Measurements from ENCODE around the gene PEX14. TPM values are rescaled to one million over a fixed set of nuclear protein-coding genes. Genes with fewer than 3 reads are reported as not detected.

The PEX14 gene
- total RNA-seq, 1 experiment from 2014 or later = 29.3 TPM

GRCh38 chr1:10456048-10456447 lies 18.7 kb upstream of the PEX14 start:
- no peak overlapping the region for H3K27ac ChIP-seq (ENCODE audit: low read depth, low read length)
- no peaks in the 10 kb centered on the region for H3K27me3 ChIP-seq (ENCODE audit: insufficient read depth, low read length)
- H3K79me2 ChIP-seq (ENCODE audit: insufficient read depth, low read length) = no peaks in the 10 kb centered on the region
- no peak overlapping the region for H2AFZ ChIP-seq (ENCODE audit: low read depth, low read length, poor library complexity, severe bottlenecking)
- peaks cover 4 to 16% of the 10 kb centered on the region in 2 experiments; a peak in 3 of 4 replicates for H3K36me3 ChIP-seq (ENCODE audit: control insufficient read depth in 1 of 2, insufficient read depth in 2 of 2, low read length in 2 of 2)
- DNase-seq (ENCODE audit: low read depth, low spot score) = no peak
- no peaks in the 10 kb centered on the region for H3K9me2 ChIP-seq (ENCODE audit: insufficient read depth)
- POLR2A ChIA-PET = interaction anchor here (1.2 kb wide), 1 partner anchor 26 kb away, joined by 7 read pairs; the partner anchor contains the start of gene CENPS
- no peak overlapping the region for H3K4me3 ChIP-seq (replicated peaks in 1 of 2; ENCODE audit: low read depth in 1 of 2, low read length in 2 of 2)
- CTCF ChIA-PET = interaction anchor here (0.7 kb wide), 1 partner anchor 26 kb away, joined by 3 read pairs; no protein-coding TSS in a partner anchor
- no TSS peak for BruUV-seq (replicated peaks)
- no peaks in the 10 kb centered on the region for H4K20me1 ChIP-seq (ENCODE audit: insufficient read depth)
- peaks cover 0 to 4% of the 10 kb centered on the region in 2 experiments; a peak in 1 of 4 replicates for H3K9me3 ChIP-seq (ENCODE audit: control insufficient read depth in 1 of 2, insufficient read depth in 1 of 2, low read depth in 1 of 2, low read length in 2 of 2)
- H3K4me1 ChIP-seq (ENCODE audit: control insufficient read depth in 1 of 2, insufficient read depth in 2 of 2, low read length in 2 of 2) = peaks cover 9 to 10% of the 10 kb centered on the region in 2 experiments
- H3K4me2 ChIP-seq (ENCODE audit: low read length) = no peak overlapping the region
- intact Hi-C loops (cut with micrococcal nuclease) = no loop called here
- no peak for TF ChIP-seq ELF1 (IDR thresholded peaks at IDR 0.05; ENCODE audit: borderline replicate concordance, low read depth)
- TF ChIP-seq RAD21 (IDR thresholded peaks at IDR 0.05; ENCODE audit: low read depth) = no peak
- TF ChIP-seq JUND (IDR thresholded peaks at IDR 0.05) = no peak
- TF ChIP-seq REST (IDR thresholded peaks at IDR 0.05; ENCODE audit: low read depth) = no peak
- no peak for TF ChIP-seq ZBTB33 (IDR thresholded peaks at IDR 0.05; ENCODE audit: extremely low read depth, insufficient replicate concordance, low read length)
- no peak for TF ChIP-seq EGR1 (IDR thresholded peaks at IDR 0.05; ENCODE audit: low read depth)
- no peak for TF ChIP-seq CEBPB (IDR thresholded peaks at IDR 0.05; ENCODE audit: low read depth)
- no peak for ATAC-seq
- RAD21 ChIA-PET (ENCODE audit: low non-redundant PET in 1 of 2, low total read pairs in 2 of 2, uncharacterized antibody in 2 of 2, unreplicated experiment in 2 of 2) = interaction anchor here in 1 of 2 experiments (0.6 kb wide), 1 partner anchor 97 kb away, joined by 3 read pairs; no protein-coding TSS in a partner anchor
- no peak overlapping the region for H3K9ac ChIP-seq (ENCODE audit: low read length)
